Spleen (tissue), 7 donors: ENCODE data around the gene HNRNPA3.

Experiments
- CTCF ChIP-seq, 11 experiments: fragments of 200-600 bp in 7 of 11; fragments of 450-650 bp in 4 of 11; sonication (generic) in 4 of 11; IDR thresholded peaks in 8 of 11; conservative IDR thresholded peaks in 3 of 11; 1 replicate in 7 of 11; 2 replicates in 4 of 11; pipeline versions ENCODE4 v1.4.0 to v1.8.0; 2016 to 2021; ENCODE audit warnings: antibody characterized with exemption in 11 of 11, inconsistent platforms in 4 of 11, mild to moderate bottlenecking in 1 of 11
- POLR2A ChIP-seq, 3 donors: fragments of 450-650 bp; IDR thresholded peaks; one replicate each; pipeline ENCODE4 v1.5.1; 2017; ENCODE audit warnings: antibody characterized with exemption in 3 of 3, mild to moderate bottlenecking in 1 of 3
- donor health status: DM: no; HTN: no; CAD: no; lungs with moderate emphysema.
- donor health status: DM: no; HTN: no; CAD: no.
- donor health status: DM: no; HTN: no; CAD: no.

- no peak for TF ChIP-seq CTCF (IDR thresholded peaks at IDR 0.05 in 8 of 11, conservative IDR thresholded peaks at IDR 0.05 in 3 of 11)
- TF ChIP-seq POLR2A (IDR thresholded peaks at IDR 0.05): no peak
Observed at GRCh38 chr2:177245010-177245422, 32.4 kb downstream of the HNRNPA3 start.
